MM.1S (cell line): ENCODE data around the gene PLA2G2D.

ENCODE experiments used
- DNase-seq: peaks from one replicate; pipeline ENCODE4 v3.0.0-alpha.2; 2015
- H2AFZ ChIP-seq: fragments of 300-600 bp; sonication (generic); 2 replicates; pipeline ENCODE4 v1.6.0; 2016; ENCODE audit warnings: antibody characterized with exemption, low read length
- H3F3A ChIP-seq: fragments of 300-600 bp; sonication (generic); 2 replicates; pipeline ENCODE4 v1.6.1; 2016; ENCODE audit warnings: mild to moderate bottlenecking, antibody characterized with exemption, low read length, moderate library complexity, mixed read lengths; ENCODE audit not compliant: insufficient read depth
- H3K27ac ChIP-seq: fragments of 300-600 bp; sonication (generic); 2 replicates; pipeline ENCODE4 v1.5.1; 2016; ENCODE audit warnings: mild to moderate bottlenecking, low read length
- H3K27me3 ChIP-seq: fragments of 300-600 bp; sonication (generic); replicated peaks from 2 replicates; pipeline ENCODE4 v1.6.0; 2016; ENCODE audit warnings: low read length; ENCODE audit not compliant: insufficient read depth
- H3K36me3 ChIP-seq: fragments of 300-600 bp; sonication (generic); replicated peaks from 2 replicates; pipeline ENCODE4 v1.6.1; 2016; ENCODE audit warnings: mild to moderate bottlenecking, low read length, mixed read lengths; ENCODE audit not compliant: insufficient read depth
- H3K4me1 ChIP-seq: fragments of 300-600 bp; sonication (generic); 2 replicates; pipeline ENCODE4 v1.6.1; 2016; ENCODE audit warnings: low read length, mixed read lengths
- H3K4me2 ChIP-seq: fragments of 300-600 bp; sonication (generic); 2 replicates; pipeline ENCODE4 v1.6.0; 2016; ENCODE audit warnings: low read depth, low read length
- H3K4me3 ChIP-seq: fragments of 300-600 bp; sonication (generic); 2 replicates; pipeline ENCODE4 v1.5.1; 2016; ENCODE audit warnings: low read length, mixed read lengths
- H3K79me2 ChIP-seq: fragments of 300-600 bp; sonication (generic); 2 replicates; pipeline ENCODE4 v1.6.1; 2016; ENCODE audit warnings: mixed run types, low read length, mixed read lengths
- H3K9ac ChIP-seq: fragments of 300-600 bp; sonication (generic); 2 replicates; pipeline ENCODE4 v1.6.1; 2016; ENCODE audit warnings: low read length, mixed read lengths
- H3K9me2 ChIP-seq: fragments of 300-600 bp; sonication (generic); replicated peaks from 2 replicates; pipeline ENCODE4 v1.6.1; 2016; ENCODE audit warnings: mild to moderate bottlenecking, low read length, mixed read lengths; ENCODE audit not compliant: insufficient read depth
- H3K9me3 ChIP-seq: fragments of 300-600 bp; sonication (generic); replicated peaks from 2 replicates; pipeline ENCODE4 v1.6.1; 2016; ENCODE audit warnings: mild to moderate bottlenecking, low read length, mixed read lengths; ENCODE audit not compliant: insufficient read depth
- H4K20me1 ChIP-seq: fragments of 300-600 bp; sonication (generic); 2 replicates; pipeline ENCODE4 v1.6.1; 2016; ENCODE audit warnings: mild to moderate bottlenecking, low read length, moderate library complexity, mixed read lengths; ENCODE audit not compliant: insufficient read depth
- EZH2 ChIP-seq: fragments of 300-600 bp; sonication (generic); optimal IDR thresholded peaks from 2 replicates; pipeline ENCODE3; 2017; ENCODE audit warnings: low read depth, mild to moderate bottlenecking, antibody characterized with exemption, low read length, mixed read lengths
- EZH2phosphoT487 ChIP-seq: fragments of 300-600 bp; sonication (generic); IDR thresholded peaks from 2 replicates; pipeline ENCODE4 v1.6.1; 2018; ENCODE audit warnings: antibody characterized with exemption, low read length
- TF ChIP-seq, protein P1 (sequence below): fragments of 300-600 bp; sonication (generic); IDR thresholded peaks from 2 replicates; pipeline ENCODE4 v1.5.1; 2016; ENCODE audit warnings: antibody characterized with exemption, low read length, mixed read lengths

Gene PLA2G2D

GRCh38 chr1:20093303-20093702 is 26.0 kb downstream of the PLA2G2D start:
- Histone ChIP-seq H2AFZ (no peak overlapping the region), H3K9ac (no peak overlapping the region), H3K4me2 (no peak overlapping the region), H4K20me1 (no peaks in the 10 kb centered on the region), H3K27me3 (peaks cover 25% of the 10 kb centered on the region), H3F3A (no peaks in the 10 kb centered on the region), H3K79me2 (no peaks in the 10 kb centered on the region), H3K9me2 (no peaks in the 10 kb centered on the region), H3K36me3 (no peaks in the 10 kb centered on the region), H3K27ac (no peak overlapping the region), H3K4me1 (no peaks in the 10 kb centered on the region), H3K9me3 (no peaks in the 10 kb centered on the region), H3K4me3 (no peak overlapping the region)
- DNase-seq = no peak
- TF ChIP-seq EZH2 (no peak), EZH2phosphoT487 (no peak)
- TF ChIP-seq, protein P1, sequence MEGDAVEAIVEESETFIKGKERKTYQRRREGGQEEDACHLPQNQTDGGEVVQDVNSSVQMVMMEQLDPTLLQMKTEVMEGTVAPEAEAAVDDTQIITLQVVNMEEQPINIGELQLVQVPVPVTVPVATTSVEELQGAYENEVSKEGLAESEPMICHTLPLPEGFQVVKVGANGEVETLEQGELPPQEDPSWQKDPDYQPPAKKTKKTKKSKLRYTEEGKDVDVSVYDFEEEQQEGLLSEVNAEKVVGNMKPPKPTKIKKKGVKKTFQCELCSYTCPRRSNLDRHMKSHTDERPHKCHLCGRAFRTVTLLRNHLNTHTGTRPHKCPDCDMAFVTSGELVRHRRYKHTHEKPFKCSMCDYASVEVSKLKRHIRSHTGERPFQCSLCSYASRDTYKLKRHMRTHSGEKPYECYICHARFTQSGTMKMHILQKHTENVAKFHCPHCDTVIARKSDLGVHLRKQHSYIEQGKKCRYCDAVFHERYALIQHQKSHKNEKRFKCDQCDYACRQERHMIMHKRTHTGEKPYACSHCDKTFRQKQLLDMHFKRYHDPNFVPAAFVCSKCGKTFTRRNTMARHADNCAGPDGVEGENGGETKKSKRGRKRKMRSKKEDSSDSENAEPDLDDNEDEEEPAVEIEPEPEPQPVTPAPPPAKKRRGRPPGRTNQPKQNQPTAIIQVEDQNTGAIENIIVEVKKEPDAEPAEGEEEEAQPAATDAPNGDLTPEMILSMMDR = no peak

DNA sequence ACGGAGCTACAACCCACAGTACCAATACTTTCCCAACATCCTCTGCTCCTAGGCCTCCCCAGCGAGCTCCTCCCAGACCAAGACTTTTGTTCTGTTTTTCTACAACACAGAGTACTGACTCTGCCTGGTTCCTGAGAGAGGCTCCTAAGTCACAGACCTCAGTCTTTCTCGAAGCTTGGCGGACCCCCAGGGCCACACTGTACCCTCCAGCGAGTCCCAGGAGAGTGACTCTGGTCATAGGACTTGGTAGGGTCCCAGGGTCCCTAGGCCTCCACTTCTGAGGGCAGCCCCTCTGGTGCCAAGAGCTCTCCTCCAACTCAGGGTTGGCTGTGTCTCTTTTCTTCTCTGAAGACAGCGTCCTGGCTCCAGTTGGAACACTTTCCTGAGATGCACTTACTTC is 28.7 kb downstream of the PLA2G2D start:
- Histone ChIP-seq H4K20me1 (no peaks in the 10 kb centered on the region), H3K9me2 (no peaks in the 10 kb centered on the region), H2AFZ (no peak overlapping the region), H3K9ac (no peak overlapping the region), H3F3A (no peaks in the 10 kb centered on the region), H3K36me3 (no peaks in the 10 kb centered on the region), H3K27ac (no peak overlapping the region), H3K9me3 (no peaks in the 10 kb centered on the region), H3K4me3 (no peak overlapping the region), H3K4me2 (no peak overlapping the region), H3K79me2 (no peaks in the 10 kb centered on the region), H3K27me3 (peaks cover 25% of the 10 kb centered on the region), H3K4me1 (no peaks in the 10 kb centered on the region)
- TF ChIP-seq EZH2 (no peak), EZH2phosphoT487 (no peak)
- TF ChIP-seq, protein P1 = no peak
- DNase-seq = no peak

GRCh38 chr1:20090119-20090518 is 29.2 kb downstream of the PLA2G2D start:
- TF ChIP-seq EZH2phosphoT487 = no peak
- no peak for TF ChIP-seq EZH2
- TF ChIP-seq, protein P1 = no peak
- Histone ChIP-seq H4K20me1 (no peaks in the 10 kb centered on the region), H3K9ac (no peak overlapping the region), H3K9me2 (no peaks in the 10 kb centered on the region), H3K79me2 (no peaks in the 10 kb centered on the region), H3K4me2 (peak overlapping the region; percentile 71; the same call in 1 of the 2 replicates), H3K27me3 (peaks cover 25% of the 10 kb centered on the region), H3K4me1 (no peaks in the 10 kb centered on the region), H3K36me3 (no peaks in the 10 kb centered on the region), H3K9me3 (no peaks in the 10 kb centered on the region), H3K4me3 (no peak overlapping the region), H3F3A (no peaks in the 10 kb centered on the region), H3K27ac (no peak overlapping the region; the same call in 1 of the 2 replicates), H2AFZ (0 out of 2 replicates have a peak overlapping the region, but pooled peaks have one; percentile 27)
- DNase-seq = no peak
